Measurements from ENCODE around the gene ST3GAL4.

Gene ST3GAL4

DNA sequence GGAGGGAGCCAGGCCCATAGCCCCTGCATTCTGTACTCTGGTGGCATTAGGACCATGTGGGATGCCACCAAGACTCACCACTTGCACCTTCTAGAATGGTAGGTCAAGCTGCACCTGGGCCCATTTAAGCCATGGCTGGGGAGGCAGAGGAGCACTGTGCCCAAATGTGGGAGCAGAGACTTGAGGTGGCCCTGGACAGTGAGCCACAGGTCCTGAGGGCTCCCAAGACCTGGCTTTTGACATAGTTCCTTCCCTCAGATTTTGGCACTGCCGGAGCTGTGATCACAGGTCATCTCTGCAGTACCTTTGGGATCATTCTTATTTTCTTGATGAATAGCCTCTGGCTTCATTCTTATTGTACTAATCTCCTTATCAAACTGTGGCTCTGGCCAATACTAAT is 43.2 kb downstream of the ST3GAL4 start:
- TF ChIP-seq TAF1 (IDR thresholded peaks at IDR 0.05; ENCODE audit: low read depth) (no peak), RAD21 (IDR thresholded peaks at IDR 0.05; ENCODE audit: low read depth) (no peak), TEAD4 (IDR thresholded peaks at IDR 0.05) (no peak), EP300 (IDR thresholded peaks at IDR 0.05; ENCODE audit: borderline replicate concordance) (no peak), YY1 (IDR thresholded peaks at IDR 0.05; ENCODE audit: low read depth) (no peak), EGR1 (IDR thresholded peaks at IDR 0.05) (no peak), ZBTB7A (IDR thresholded peaks at IDR 0.05; ENCODE audit: low read depth) (no peak), CREB1 (IDR thresholded peaks at IDR 0.05; ENCODE audit: low read depth) (no peak)
- TF ChIP-seq, protein P1, sequence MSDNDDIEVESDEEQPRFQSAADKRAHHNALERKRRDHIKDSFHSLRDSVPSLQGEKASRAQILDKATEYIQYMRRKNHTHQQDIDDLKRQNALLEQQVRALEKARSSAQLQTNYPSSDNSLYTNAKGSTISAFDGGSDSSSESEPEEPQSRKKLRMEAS (IDR thresholded peaks at IDR 0.05), result no peak
- TF ChIP-seq, protein P2, sequence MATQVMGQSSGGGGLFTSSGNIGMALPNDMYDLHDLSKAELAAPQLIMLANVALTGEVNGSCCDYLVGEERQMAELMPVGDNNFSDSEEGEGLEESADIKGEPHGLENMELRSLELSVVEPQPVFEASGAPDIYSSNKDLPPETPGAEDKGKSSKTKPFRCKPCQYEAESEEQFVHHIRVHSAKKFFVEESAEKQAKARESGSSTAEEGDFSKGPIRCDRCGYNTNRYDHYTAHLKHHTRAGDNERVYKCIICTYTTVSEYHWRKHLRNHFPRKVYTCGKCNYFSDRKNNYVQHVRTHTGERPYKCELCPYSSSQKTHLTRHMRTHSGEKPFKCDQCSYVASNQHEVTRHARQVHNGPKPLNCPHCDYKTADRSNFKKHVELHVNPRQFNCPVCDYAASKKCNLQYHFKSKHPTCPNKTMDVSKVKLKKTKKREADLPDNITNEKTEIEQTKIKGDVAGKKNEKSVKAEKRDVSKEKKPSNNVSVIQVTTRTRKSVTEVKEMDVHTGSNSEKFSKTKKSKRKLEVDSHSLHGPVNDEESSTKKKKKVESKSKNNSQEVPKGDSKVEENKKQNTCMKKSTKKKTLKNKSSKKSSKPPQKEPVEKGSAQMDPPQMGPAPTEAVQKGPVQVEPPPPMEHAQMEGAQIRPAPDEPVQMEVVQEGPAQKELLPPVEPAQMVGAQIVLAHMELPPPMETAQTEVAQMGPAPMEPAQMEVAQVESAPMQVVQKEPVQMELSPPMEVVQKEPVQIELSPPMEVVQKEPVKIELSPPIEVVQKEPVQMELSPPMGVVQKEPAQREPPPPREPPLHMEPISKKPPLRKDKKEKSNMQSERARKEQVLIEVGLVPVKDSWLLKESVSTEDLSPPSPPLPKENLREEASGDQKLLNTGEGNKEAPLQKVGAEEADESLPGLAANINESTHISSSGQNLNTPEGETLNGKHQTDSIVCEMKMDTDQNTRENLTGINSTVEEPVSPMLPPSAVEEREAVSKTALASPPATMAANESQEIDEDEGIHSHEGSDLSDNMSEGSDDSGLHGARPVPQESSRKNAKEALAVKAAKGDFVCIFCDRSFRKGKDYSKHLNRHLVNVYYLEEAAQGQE (IDR thresholded peaks at IDR 0.05; ENCODE audit: low read depth), result no peak

DNA sequence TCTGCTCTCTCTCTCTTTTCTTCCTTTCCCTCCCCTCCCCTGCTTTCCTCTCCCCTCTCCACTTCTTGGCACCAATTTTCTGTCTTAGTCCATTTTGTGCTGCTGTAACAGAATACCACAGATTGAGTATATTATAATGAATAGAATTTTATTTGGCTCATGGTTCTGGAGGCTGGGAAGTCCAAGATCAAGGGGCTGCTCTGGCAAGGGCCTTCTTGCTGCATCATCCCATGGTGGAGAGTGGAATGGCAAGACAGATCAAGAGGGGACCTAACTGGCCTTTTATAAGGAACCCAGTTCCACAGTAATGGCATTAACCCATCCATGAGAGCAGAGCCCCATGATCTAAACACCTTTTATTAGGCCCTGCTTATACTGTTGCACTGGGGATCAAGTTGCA is 44.5 kb downstream of the ST3GAL4 start:
- no peak for TF ChIP-seq TEAD4 (IDR thresholded peaks at IDR 0.05)
- TF ChIP-seq, protein P1 (IDR thresholded peaks at IDR 0.05), result no peak

DNA sequence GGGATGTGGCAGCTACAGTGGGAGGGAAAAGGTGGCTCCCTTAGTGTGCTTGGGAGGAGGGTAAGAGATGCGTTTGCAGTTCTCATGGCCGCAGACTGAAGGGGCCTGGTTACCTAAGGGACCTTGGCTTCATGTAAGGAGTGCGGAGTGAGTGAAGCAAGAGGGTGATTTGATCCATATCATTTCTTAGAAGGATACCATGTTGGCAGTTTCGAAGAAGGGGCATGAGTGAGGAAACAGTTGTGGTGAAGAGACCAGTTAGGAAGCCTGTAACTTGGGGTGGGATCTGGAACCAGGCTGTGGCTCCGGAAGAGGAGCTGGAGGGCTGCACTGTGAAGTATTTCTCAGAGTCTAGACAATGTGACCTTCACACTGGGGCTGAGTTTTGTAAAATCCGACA is 45.0 kb downstream of the ST3GAL4 start:
- TF ChIP-seq YY1 (IDR thresholded peaks at IDR 0.05; ENCODE audit: low read depth) (no peak), EGR1 (IDR thresholded peaks at IDR 0.05) (no peak), CEBPB (IDR thresholded peaks at IDR 0.05) (no peak), FOXM1 (IDR thresholded peaks at IDR 0.05; ENCODE audit: borderline replicate concordance, low read depth) (no peak), CREB1 (IDR thresholded peaks at IDR 0.05; ENCODE audit: low read depth) (no peak), NFIC (IDR thresholded peaks at IDR 0.05) (no peak)
- TF ChIP-seq, protein P2 (IDR thresholded peaks at IDR 0.05; ENCODE audit: low read depth), result no peak

DNA sequence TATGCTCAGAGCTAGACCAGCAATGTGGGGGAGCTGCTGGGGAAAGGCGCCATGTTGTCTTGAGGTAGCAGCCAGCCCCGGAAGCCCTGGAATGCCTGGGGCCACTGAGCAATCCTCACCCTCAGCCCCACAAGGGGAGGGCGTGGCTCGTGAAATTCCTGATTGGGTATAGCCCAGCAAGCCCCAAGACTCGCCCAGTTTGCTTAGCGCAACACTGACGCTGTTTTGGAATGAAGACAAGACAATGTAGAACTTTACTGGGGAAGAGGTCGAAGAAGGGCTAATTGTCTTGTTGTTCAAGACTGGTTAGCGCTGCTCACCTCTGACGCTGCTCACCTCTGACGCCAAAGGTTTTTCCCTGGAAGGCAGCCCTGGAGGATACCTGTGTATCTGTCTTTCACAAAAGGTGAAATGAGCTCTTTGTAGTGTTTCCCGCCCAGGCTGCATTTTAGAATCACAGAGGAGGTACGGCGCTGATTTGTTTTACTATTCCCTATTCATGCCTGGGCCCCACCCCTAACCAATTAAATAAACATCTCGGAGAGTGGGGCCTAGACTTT is 47.6 kb downstream of the ST3GAL4 start:
- TF ChIP-seq CREB1 (IDR thresholded peaks at IDR 0.05; ENCODE audit: low read depth) (no peak), YY1 (IDR thresholded peaks at IDR 0.05; ENCODE audit: low read depth) (no peak), FOXM1 (IDR thresholded peaks at IDR 0.05; ENCODE audit: borderline replicate concordance, low read depth) (no peak), ZBTB7A (IDR thresholded peaks at IDR 0.05; ENCODE audit: low read depth) (no peak), NFIC (IDR thresholded peaks at IDR 0.05) (no peak), CEBPB (IDR thresholded peaks at IDR 0.05) (no peak), EP300 (IDR thresholded peaks at IDR 0.05; ENCODE audit: borderline replicate concordance) (no peak), TEAD4 (IDR thresholded peaks at IDR 0.05) (no peak)
- TF ChIP-seq, protein P3, sequence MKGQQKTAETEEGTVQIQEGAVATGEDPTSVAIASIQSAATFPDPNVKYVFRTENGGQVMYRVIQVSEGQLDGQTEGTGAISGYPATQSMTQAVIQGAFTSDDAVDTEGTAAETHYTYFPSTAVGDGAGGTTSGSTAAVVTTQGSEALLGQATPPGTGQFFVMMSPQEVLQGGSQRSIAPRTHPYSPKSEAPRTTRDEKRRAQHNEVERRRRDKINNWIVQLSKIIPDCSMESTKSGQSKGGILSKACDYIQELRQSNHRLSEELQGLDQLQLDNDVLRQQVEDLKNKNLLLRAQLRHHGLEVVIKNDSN (IDR thresholded peaks at IDR 0.05), result no peak
- TF ChIP-seq, protein P2 (IDR thresholded peaks at IDR 0.05; ENCODE audit: low read depth), result no peak

DNA sequence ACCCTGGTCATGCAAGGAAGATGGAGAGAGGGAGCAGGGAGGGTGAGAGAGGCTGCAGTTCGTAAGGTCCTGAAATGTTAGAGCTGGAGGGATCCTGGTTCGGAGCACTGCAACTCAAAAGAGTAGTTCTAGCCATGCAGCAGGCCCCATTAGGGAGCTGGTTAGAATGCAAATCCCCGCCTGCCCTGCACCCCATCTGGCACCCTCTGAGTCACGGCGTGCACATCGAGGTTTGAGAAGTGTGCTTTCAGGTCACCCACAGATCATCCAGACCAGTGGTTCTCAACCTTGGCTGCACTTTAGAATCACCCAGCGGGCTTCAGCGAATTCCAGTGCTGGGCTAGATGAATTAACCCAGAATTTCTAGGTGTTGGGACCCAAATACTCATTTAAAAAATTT is 48.2 kb downstream of the ST3GAL4 start:
- TF ChIP-seq TAF1 (IDR thresholded peaks at IDR 0.05; ENCODE audit: low read depth) (no peak), EGR1 (IDR thresholded peaks at IDR 0.05) (no peak), TCF12 (IDR thresholded peaks at IDR 0.05; ENCODE audit: low read depth) (no peak), CREB1 (IDR thresholded peaks at IDR 0.05; ENCODE audit: low read depth) (no peak), YY1 (IDR thresholded peaks at IDR 0.05; ENCODE audit: low read depth) (no peak), TEAD4 (IDR thresholded peaks at IDR 0.05) (no peak), EP300 (IDR thresholded peaks at IDR 0.05; ENCODE audit: borderline replicate concordance) (no peak), FOXM1 (IDR thresholded peaks at IDR 0.05; ENCODE audit: borderline replicate concordance, low read depth) (no peak), NFIC (IDR thresholded peaks at IDR 0.05) (no peak), RAD21 (IDR thresholded peaks at IDR 0.05; ENCODE audit: low read depth) (no peak)
- TF ChIP-seq, protein P1 (IDR thresholded peaks at IDR 0.05), result no peak
- TF ChIP-seq, protein P3 (IDR thresholded peaks at IDR 0.05), result no peak
- TF ChIP-seq, protein P2 (IDR thresholded peaks at IDR 0.05; ENCODE audit: low read depth), result no peak

Data from Ishikawa (cell line).